HepG2 (cell line): ENCODE results near the gene TRAF5. TPM values are rescaled to one million over a fixed set of nuclear protein-coding genes. Genes with fewer than 3 reads are reported as not detected.

Experiments
- ATAC-seq: fragments of 200-7000 bp; cut with Tn5 transposase; 3 replicates; pipeline ENCODE4 v1.9.1; 2020; ENCODE audit warnings: mild to moderate bottlenecking, moderate library complexity
- BruUV-seq: library from RNA; stranded (reverse); fragments of 400-500 nt; replicated peaks from 2 replicates; lab custom pipeline; 2021; lab: Mats Ljungman, UMichigan
- CTCF ChIA-PET: fragments of 300-600 bp; formaldehyde crosslinking; extraction: SDS; loops from one replicate; lab custom pipeline; 2021; ENCODE audit warnings: low total read pairs, inconsistent platforms, low intra/inter-chr PET ratio; lab: Yijun Ruan, JAX
- POLR2A ChIA-PET: fragments of 350-600 bp; sonication (Branson Sonifier 250); formaldehyde crosslinking; loops from one replicate; lab custom pipeline; 2020; ENCODE audit warnings: antibody characterized with exemption, inconsistent platforms; lab: Yijun Ruan, JAX
- DNase-seq: peaks from one replicate; pipeline ENCODE4 v3.0.0-alpha.2; 2015; ENCODE audit warnings: low spot score
- FAIRE-seq: peaks from 3 replicates; lab custom pipeline; 2011; peaks lifted over from hg19 to GRCh38; lab: Jason Lieb, UNC
- H2AFZ ChIP-seq: one replicate; pipeline ENCODE4 v1.6.1; 2011; ENCODE audit warnings: low read length, inconsistent platforms
- H3K27ac ChIP-seq: fragments of 300-600 bp; 3 replicates; pipeline ENCODE4 v1.8.0; 2011; ENCODE audit warnings: mixed run types, mild to moderate bottlenecking, mixed read lengths, low read length, inconsistent platforms; ENCODE audit not compliant: insufficient read depth; ENCODE audit errors: extremely low read length
- H3K27me3 ChIP-seq, 2 experiments: fragments of 200-600 bp in 1 of 2; 2 replicates in 1 of 2; 3 replicates in 1 of 2; pipeline versions ENCODE4 v1.6.0 to v1.8.0; 2011; ENCODE audit warnings: low read length in 2 of 2, mild to moderate bottlenecking in 2 of 2, moderate library complexity in 2 of 2, inconsistent platforms in 1 of 2; ENCODE audit not compliant: insufficient read depth in 2 of 2, control insufficient read depth in 1 of 2
- H3K36me3 ChIP-seq, 2 experiments: fragments of 200-600 bp in 1 of 2; replicated peaks in 1 of 2; 2 replicates in 1 of 2; 3 replicates in 1 of 2; pipeline versions ENCODE4 v1.5.1 to v1.8.0; 2011; ENCODE audit warnings: low read length in 2 of 2, inconsistent platforms in 1 of 2; ENCODE audit not compliant: insufficient read depth in 2 of 2, control insufficient read depth in 1 of 2
- H3K4me1 ChIP-seq: 2 replicates; pipeline ENCODE4 v1.5.1; 2012; ENCODE audit warnings: low read length, inconsistent platforms; ENCODE audit not compliant: insufficient read depth
- H3K4me2 ChIP-seq: 2 replicates; pipeline ENCODE4 v1.6.0; 2011; ENCODE audit warnings: low read depth, low read length, inconsistent platforms
- H3K4me3 ChIP-seq, 3 experiments: fragments of 200-600 bp in 1 of 3; sonication (generic), shearing (Covaris generic) in 1 of 3; replicated peaks in 1 of 3; 2 replicates each; pipeline ENCODE4 v1.5.1; 2011 to 2016; ENCODE audit warnings: low read length in 3 of 3, inconsistent platforms in 2 of 3, low read depth in 2 of 3, mild to moderate bottlenecking in 2 of 3, control low read depth in 1 of 3, mixed read lengths in 1 of 3; ENCODE audit not compliant: insufficient read depth in 1 of 3
- H3K79me2 ChIP-seq: one replicate; pipeline ENCODE4 v1.6.1; 2011; ENCODE audit warnings: low read length, inconsistent platforms; ENCODE audit not compliant: insufficient read depth
- H3K9ac ChIP-seq: 2 replicates; pipeline ENCODE4 v1.6.0; 2011; ENCODE audit warnings: mild to moderate bottlenecking, low read depth, low read length, inconsistent platforms; ENCODE audit not compliant: insufficient read depth
- H3K9me3 ChIP-seq: 2 replicates; pipeline ENCODE4 v1.5.1; 2012; ENCODE audit warnings: mild to moderate bottlenecking, low read length
- H4K20me1 ChIP-seq: 2 replicates; pipeline ENCODE4 v1.6.0; 2011; ENCODE audit warnings: inconsistent platforms, mild to moderate bottlenecking, low read length, moderate library complexity; ENCODE audit not compliant: insufficient read depth
- FOXA1 ChIP-seq, 2 experiments: fragments of 450-650 bp in 1 of 2; sonication (generic) in 1 of 2; formaldehyde crosslinking in 1 of 2; IDR thresholded peaks; 2 replicates each; pipeline versions ENCODE4 v1.4.0 to v1.6.1; 2016 to 2020; ENCODE audit warnings: missing genetic modification reagents in 1 of 2
- KDM5A ChIP-seq: fragments of 200-600 bp; sonication (generic); IDR thresholded peaks from 2 replicates; pipeline ENCODE4 v1.7.0; 2018; ENCODE audit warnings: antibody characterized with exemption, mild to moderate bottlenecking, low read length, borderline replicate concordance
- MEF2D ChIP-seq: sonication (generic); formaldehyde crosslinking; IDR thresholded peaks from 2 replicates; pipeline ENCODE4 v1.5.1; 2020; ENCODE audit warnings: mild to moderate bottlenecking, missing genetic modification reagents
- NFE2 ChIP-seq: sonication (generic); formaldehyde crosslinking; IDR thresholded peaks from 2 replicates; pipeline ENCODE4 v1.4.0; 2020; ENCODE audit warnings: missing genetic modification reagents
- POLR2A ChIP-seq, 2 experiments: IDR thresholded peaks; 2 replicates each; pipeline ENCODE4 v1.6.1; 2011; ENCODE audit warnings: low read depth in 2 of 2, low read length in 2 of 2, mild to moderate bottlenecking in 1 of 2, moderate library complexity in 1 of 2; ENCODE audit not compliant: insufficient read depth in 1 of 2
- RBAK ChIP-seq: sonication (generic); formaldehyde crosslinking; IDR thresholded peaks from 2 replicates; pipeline ENCODE4 v1.5.1; 2020; ENCODE audit warnings: mild to moderate bottlenecking, missing genetic modification reagents
- ZBTB42 ChIP-seq: sonication (generic); formaldehyde crosslinking; IDR thresholded peaks from 2 replicates; pipeline ENCODE4 v1.5.0; 2020; ENCODE audit warnings: mild to moderate bottlenecking, missing genetic modification reagents
- ZNF235 ChIP-seq: sonication (generic); formaldehyde crosslinking; IDR thresholded peaks from 2 replicates; pipeline ENCODE4 v1.8.1; 2023; ENCODE audit warnings: mild to moderate bottlenecking, missing genetic modification reagents, borderline replicate concordance
- ZNF432 ChIP-seq: sonication (generic); formaldehyde crosslinking; IDR thresholded peaks from 2 replicates; pipeline ENCODE4 v1.5.0; 2020; ENCODE audit warnings: missing genetic modification reagents, mild to moderate bottlenecking, borderline replicate concordance
- ZNF720 ChIP-seq: sonication (generic); formaldehyde crosslinking; IDR thresholded peaks from 2 replicates; pipeline ENCODE4 v1.4.0; 2020; ENCODE audit warnings: missing genetic modification reagents
- in situ Hi-C: cut with HindIII; loops from 2 replicates; pipeline ENCODE4 v1.10.0; 2017; ENCODE audit warnings: low pct_unique_long_range_greater_than_20kb; ENCODE audit not compliant: extremely low pct_ligation_motif_present
- intact Hi-C: fragments of 100-400 bp; cut with micrococcal nuclease; formaldehyde crosslinking; loops from one replicate; pipeline ENCODE4 v1.10.0; 2022; ENCODE audit not compliant: unreplicated experiment
- polyA plus RNA-seq, 8 experiments: library from polyadenylated mRNA; depleted of rRNA in 3 of 8; stranded (reverse) in 7 of 8; unstranded in 1 of 8; fragments of >200 nt; fragmentation: Illumina TruSeq in 4 of 8; extraction: Trizol in 4 of 8; gene quantifications; 2 replicates each; pipeline versions ENCODE4 v1.2.1 to v1.2.3, GENCODE V29; 2011 to 2016; ENCODE audit warnings: low read depth in 4 of 8, missing spikeins in 1 of 8, mixed read lengths in 1 of 8; ENCODE audit not compliant: insufficient read depth in 1 of 8
- total RNA-seq, 5 experiments: library from RNA; depleted of rRNA; stranded (reverse); fragments of >200 nt; fragmentation: Illumina TruSeq; extraction: Trizol; gene quantifications; 2 replicates each; pipeline ENCODE4 v1.2.3, GENCODE V29; 2016; ENCODE audit warnings: low read depth in 1 of 5
- TF ChIP-seq, protein P1 (sequence below): sonication (generic); formaldehyde crosslinking; IDR thresholded peaks from 2 replicates; pipeline ENCODE4 v1.4.0; 2020; ENCODE audit warnings: missing genetic modification reagents
- TF ChIP-seq, protein P2 (sequence below): sonication (generic); formaldehyde crosslinking; IDR thresholded peaks from 2 replicates; pipeline ENCODE4 v1.9.0; 2021; ENCODE audit warnings: missing genetic modification reagents, borderline replicate concordance
- TF ChIP-seq, protein P3 (sequence below): sonication (generic); formaldehyde crosslinking; IDR thresholded peaks from 2 replicates; pipeline ENCODE4 v1.8.0; 2022; ENCODE audit warnings: missing genetic modification reagents, mild to moderate bottlenecking, moderate library complexity, borderline replicate concordance
- TF ChIP-seq, protein P4 (sequence below): sonication (generic); formaldehyde crosslinking; IDR thresholded peaks from 2 replicates; pipeline ENCODE4 v1.5.0; 2020; ENCODE audit warnings: missing genetic modification reagents

TRAF5 gene
- total and polyA plus RNA-seq, 2 of the 13 experiments (the other 11 are each of a cell fraction or from before 2014, with no cell fraction given): 0.27 to 1.6 TPM

DNA sequence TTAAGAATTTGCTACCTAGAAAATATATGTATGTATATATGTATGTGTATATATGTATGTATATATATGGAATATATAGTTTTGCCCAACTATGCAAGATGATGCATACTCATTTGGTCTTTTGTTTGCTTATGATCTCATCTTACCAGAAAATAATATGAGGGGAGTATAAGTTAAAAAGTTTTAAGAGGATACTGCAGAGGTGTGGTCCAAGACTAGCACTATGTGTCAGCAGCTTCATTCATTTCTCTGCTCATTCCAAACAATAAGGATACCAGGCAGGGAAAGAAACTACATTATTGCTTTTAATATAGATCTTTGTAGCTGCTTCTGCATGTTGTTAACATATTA lies 44.6 kb upstream of the TRAF5 start:
- BruUV-seq: no TSS peak
- no peak overlapping the region for H3K9ac ChIP-seq
- no peak overlapping the region for H3K27ac ChIP-seq
- ATAC-seq (no peak), DNase-seq (no peak), FAIRE-seq (no peak)
- TF ChIP-seq ZBTB42 (CRISPR knock-in tag): no peak
- TF ChIP-seq RBAK (CRISPR knock-in tag): no peak
- no peak for TF ChIP-seq FOXA1 (IDR thresholded peaks at IDR 0.05)
- no peak for TF ChIP-seq FOXA1 (CRISPR knock-in tag; IDR thresholded peaks at IDR 0.05)
- TF ChIP-seq, protein P1, sequence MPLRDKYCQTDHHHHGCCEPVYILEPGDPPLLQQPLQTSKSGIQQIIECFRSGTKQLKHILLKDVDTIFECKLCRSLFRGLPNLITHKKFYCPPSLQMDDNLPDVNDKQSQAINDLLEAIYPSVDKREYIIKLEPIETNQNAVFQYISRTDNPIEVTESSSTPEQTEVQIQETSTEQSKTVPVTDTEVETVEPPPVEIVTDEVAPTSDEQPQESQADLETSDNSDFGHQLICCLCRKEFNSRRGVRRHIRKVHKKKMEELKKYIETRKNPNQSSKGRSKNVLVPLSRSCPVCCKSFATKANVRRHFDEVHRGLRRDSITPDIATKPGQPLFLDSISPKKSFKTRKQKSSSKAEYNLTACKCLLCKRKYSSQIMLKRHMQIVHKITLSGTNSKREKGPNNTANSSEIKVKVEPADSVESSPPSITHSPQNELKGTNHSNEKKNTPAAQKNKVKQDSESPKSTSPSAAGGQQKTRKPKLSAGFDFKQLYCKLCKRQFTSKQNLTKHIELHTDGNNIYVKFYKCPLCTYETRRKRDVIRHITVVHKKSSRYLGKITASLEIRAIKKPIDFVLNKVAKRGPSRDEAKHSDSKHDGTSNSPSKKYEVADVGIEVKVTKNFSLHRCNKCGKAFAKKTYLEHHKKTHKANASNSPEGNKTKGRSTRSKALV (CRISPR knock-in tag): no peak
- TF ChIP-seq ZNF720 (CRISPR knock-in tag): no peak
- TF ChIP-seq MEF2D (CRISPR knock-in tag): no peak
- TF ChIP-seq, protein P2, sequence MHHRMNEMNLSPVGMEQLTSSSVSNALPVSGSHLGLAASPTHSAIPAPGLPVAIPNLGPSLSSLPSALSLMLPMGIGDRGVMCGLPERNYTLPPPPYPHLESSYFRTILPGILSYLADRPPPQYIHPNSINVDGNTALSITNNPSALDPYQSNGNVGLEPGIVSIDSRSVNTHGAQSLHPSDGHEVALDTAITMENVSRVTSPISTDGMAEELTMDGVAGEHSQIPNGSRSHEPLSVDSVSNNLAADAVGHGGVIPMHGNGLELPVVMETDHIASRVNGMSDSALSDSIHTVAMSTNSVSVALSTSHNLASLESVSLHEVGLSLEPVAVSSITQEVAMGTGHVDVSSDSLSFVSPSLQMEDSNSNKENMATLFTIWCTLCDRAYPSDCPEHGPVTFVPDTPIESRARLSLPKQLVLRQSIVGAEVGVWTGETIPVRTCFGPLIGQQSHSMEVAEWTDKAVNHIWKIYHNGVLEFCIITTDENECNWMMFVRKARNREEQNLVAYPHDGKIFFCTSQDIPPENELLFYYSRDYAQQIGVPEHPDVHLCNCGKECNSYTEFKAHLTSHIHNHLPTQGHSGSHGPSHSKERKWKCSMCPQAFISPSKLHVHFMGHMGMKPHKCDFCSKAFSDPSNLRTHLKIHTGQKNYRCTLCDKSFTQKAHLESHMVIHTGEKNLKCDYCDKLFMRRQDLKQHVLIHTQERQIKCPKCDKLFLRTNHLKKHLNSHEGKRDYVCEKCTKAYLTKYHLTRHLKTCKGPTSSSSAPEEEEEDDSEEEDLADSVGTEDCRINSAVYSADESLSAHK: no peak
- TF ChIP-seq ZNF235 (CRISPR knock-in tag): no peak
- TF ChIP-seq, protein P3, sequence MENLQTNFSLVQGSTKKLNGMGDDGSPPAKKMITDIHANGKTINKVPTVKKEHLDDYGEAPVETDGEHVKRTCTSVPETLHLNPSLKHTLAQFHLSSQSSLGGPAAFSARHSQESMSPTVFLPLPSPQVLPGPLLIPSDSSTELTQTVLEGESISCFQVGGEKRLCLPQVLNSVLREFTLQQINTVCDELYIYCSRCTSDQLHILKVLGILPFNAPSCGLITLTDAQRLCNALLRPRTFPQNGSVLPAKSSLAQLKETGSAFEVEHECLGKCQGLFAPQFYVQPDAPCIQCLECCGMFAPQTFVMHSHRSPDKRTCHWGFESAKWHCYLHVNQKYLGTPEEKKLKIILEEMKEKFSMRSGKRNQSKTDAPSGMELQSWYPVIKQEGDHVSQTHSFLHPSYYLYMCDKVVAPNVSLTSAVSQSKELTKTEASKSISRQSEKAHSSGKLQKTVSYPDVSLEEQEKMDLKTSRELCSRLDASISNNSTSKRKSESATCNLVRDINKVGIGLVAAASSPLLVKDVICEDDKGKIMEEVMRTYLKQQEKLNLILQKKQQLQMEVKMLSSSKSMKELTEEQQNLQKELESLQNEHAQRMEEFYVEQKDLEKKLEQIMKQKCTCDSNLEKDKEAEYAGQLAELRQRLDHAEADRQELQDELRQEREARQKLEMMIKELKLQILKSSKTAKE: no peak
- TF ChIP-seq, protein P4, sequence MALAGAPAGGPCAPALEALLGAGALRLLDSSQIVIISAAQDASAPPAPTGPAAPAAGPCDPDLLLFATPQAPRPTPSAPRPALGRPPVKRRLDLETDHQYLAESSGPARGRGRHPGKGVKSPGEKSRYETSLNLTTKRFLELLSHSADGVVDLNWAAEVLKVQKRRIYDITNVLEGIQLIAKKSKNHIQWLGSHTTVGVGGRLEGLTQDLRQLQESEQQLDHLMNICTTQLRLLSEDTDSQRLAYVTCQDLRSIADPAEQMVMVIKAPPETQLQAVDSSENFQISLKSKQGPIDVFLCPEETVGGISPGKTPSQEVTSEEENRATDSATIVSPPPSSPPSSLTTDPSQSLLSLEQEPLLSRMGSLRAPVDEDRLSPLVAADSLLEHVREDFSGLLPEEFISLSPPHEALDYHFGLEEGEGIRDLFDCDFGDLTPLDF (CRISPR knock-in tag): no peak
- TF ChIP-seq ZNF432 (CRISPR knock-in tag): no peak
- TF ChIP-seq KDM5A: no peak
- TF ChIP-seq NFE2 (CRISPR knock-in tag): no peak
- no peak for TF ChIP-seq POLR2A (IDR thresholded peaks at IDR 0.05; ENCODE audit: insufficient read depth in 1 of 2, low read depth in 2 of 2, low read length in 2 of 2)
- H4K20me1 ChIP-seq: no peaks in the 10 kb centered on the region
- in situ Hi-C loops: no loop called here
- no peaks in the 10 kb centered on the region for H3K27me3 ChIP-seq
- H3K4me2 ChIP-seq: no peak overlapping the region
- H2AFZ ChIP-seq: no peak overlapping the region
- peaks cover 5 to 35% of the 10 kb centered on the region in 2 experiments; a peak in 4 of 5 replicates for H3K36me3 ChIP-seq
- no peak overlapping the region for H3K4me3 ChIP-seq
- H3K79me2 ChIP-seq: no peaks in the 10 kb centered on the region
- no peaks in the 10 kb centered on the region for H3K4me1 ChIP-seq
- CTCF ChIA-PET: no interaction called here
- no peaks in the 10 kb centered on the region for H3K9me3 ChIP-seq
- intact Hi-C loops: no loop called here
- POLR2A ChIA-PET: no interaction called here
